T-cell (primary cell): ENCODE data around the gene SPRED1. TPM values are rescaled to one million over a fixed set of nuclear protein-coding genes. Genes with fewer than 3 reads are reported as not detected.

ENCODE experiments used
- ATAC-seq, 4 experiments: fragments of 200-7000 bp in 3 of 4; fragments of 150-1000 bp in 1 of 4; cut with Tn5 transposase; replicated peaks in 1 of 4; 1 replicate in 3 of 4; 2 replicates in 1 of 4; pipeline ENCODE4 v1.10.0; 2021; ENCODE audit warnings: moderate library complexity in 3 of 4, mild to moderate bottlenecking in 2 of 4, moderate number of reproducible peaks in 1 of 4
- CTCF ChIA-PET, 2 donors: fragments of 300-600 bp; sonication (Branson Sonifier 250); formaldehyde crosslinking; loops; one replicate each; lab custom pipeline; 2022; ENCODE audit warnings: antibody characterized with exemption in 2 of 2; lab: Charles Lee
- POLR2A ChIA-PET, 2 donors: fragments of 300-600 bp; sonication (Branson Sonifier 250); formaldehyde crosslinking; loops; one replicate each; lab custom pipeline; 2022; ENCODE audit warnings: antibody characterized with exemption in 2 of 2; lab: Charles Lee
- DNase-seq, 35 experiments: peaks; one replicate each; pipeline versions ENCODE4 v3.0.0 to v3.0.0-alpha.2; 2013 to 2023
- H3K27ac ChIP-seq: one replicate; pipeline ENCODE4 v1.5.1; 2013; ENCODE audit warnings: low read length
- H3K27me3 ChIP-seq, 2 experiments: replicated peaks in 1 of 2; 1 replicate in 1 of 2; 2 replicates in 1 of 2; pipeline versions ENCODE4 v1.6.1 to v1.7.0; 2013; ENCODE audit warnings: low read length in 1 of 2, mixed read lengths in 1 of 2; ENCODE audit not compliant: control insufficient read depth in 2 of 2, insufficient read depth in 2 of 2; ENCODE audit errors: extremely low read depth in 1 of 2
- H3K36me3 ChIP-seq, 2 donors: 1 replicate in 1 of 2; 2 replicates in 1 of 2; pipeline versions ENCODE4 v1.6.1 to v1.7.0; 2013; ENCODE audit warnings: low read length in 1 of 2; ENCODE audit not compliant: control insufficient read depth in 2 of 2, insufficient read depth in 1 of 2; ENCODE audit errors: extremely low read depth in 1 of 2
- H3K4me1 ChIP-seq, 2 experiments: 1 replicate in 1 of 2; 2 replicates in 1 of 2; pipeline versions ENCODE4 v1.6.1 to v1.7.0; 2013; ENCODE audit warnings: low read length in 2 of 2, mixed read lengths in 1 of 2; ENCODE audit not compliant: insufficient read depth in 2 of 2, control insufficient read depth in 1 of 2; ENCODE audit errors: extremely low read depth in 1 of 2
- H3K4me3 ChIP-seq, 2 donors: 1 replicate in 1 of 2; 2 replicates in 1 of 2; pipeline versions ENCODE4 v1.5.1 to v1.7.0; 2013; ENCODE audit warnings: mild to moderate bottlenecking in 2 of 2, low read length in 1 of 2, moderate library complexity in 1 of 2; ENCODE audit not compliant: control insufficient read depth in 1 of 2; ENCODE audit errors: extremely low read depth in 1 of 2
- H3K9me3 ChIP-seq: 2 replicates; pipeline ENCODE4 v1.7.0; 2013
- H3K27ac Mint-ChIP-seq, 2 donors: one replicate each; pipeline ENCODE4 v1.8.0; 2020 to 2021; ENCODE audit warnings: mild to moderate bottlenecking in 2 of 2, mixed read lengths in 2 of 2
- H3K27me3 Mint-ChIP-seq, 2 donors: one replicate each; pipeline ENCODE4 v1.8.0; 2021 to 2022; ENCODE audit warnings: mixed read lengths in 2 of 2
- H3K36me3 Mint-ChIP-seq: one replicate; pipeline ENCODE4 v1.8.0; 2021; ENCODE audit warnings: mixed read lengths
- H3K4me1 Mint-ChIP-seq, 3 donors: one replicate each; pipeline ENCODE4 v1.8.0; 2020 to 2022; ENCODE audit warnings: mixed read lengths in 3 of 3, mild to moderate bottlenecking in 1 of 3
- H3K4me3 Mint-ChIP-seq, 3 donors: one replicate each; pipeline ENCODE4 v1.8.0; 2020 to 2022; ENCODE audit warnings: mild to moderate bottlenecking in 3 of 3, mixed read lengths in 3 of 3, moderate library complexity in 3 of 3
- H3K9me3 Mint-ChIP-seq, 3 donors: one replicate each; pipeline ENCODE4 v1.8.0; 2020 to 2022; ENCODE audit warnings: mixed read lengths in 3 of 3
- WGBS: methylation state at CpG from one replicate; pipeline ENCODE4 v1.1.5; 2013; ENCODE audit warnings: missing lambda C conversion rate; ENCODE audit not compliant: insufficient coverage; 5-methylcytosine and 5-hydroxymethylcytosine counted together
- total RNA-seq, 35 experiments: library from RNA in 6 of 35; stranded (reverse) in 6 of 35; fragments of 120-200 nt in 1 of 35; gene quantifications; one replicate each; pipeline versions ENCODE4 v1.2.1 to v1.2.4 and lab custom pipeline; 2013 to 2026

SPRED1 gene
- total RNA-seq, 5 donors from 2014 or later (not counting 1 experiment from before 2014, with no cell fraction given), result 0.13 to 0.72 (median 0.39) TPM

- ChIA-PET CTCF (no interaction called here), POLR2A (no interaction called here)
- DNase-seq (no peak), ATAC-seq (no peak)
- peaks cover 0 to 12% of the 10 kb centered on the region in 2 experiments for H3K27me3 ChIP-seq
- H3K4me3 Mint-ChIP-seq, result no peak overlapping the region
- no peak overlapping the region for H3K27ac ChIP-seq
- H3K4me3 ChIP-seq, result no peak overlapping the region
- H3K4me1 Mint-ChIP-seq, result no peaks in the 10 kb centered on the region
- WGBS, result no CpG with 5 or more reads among the region's 1 CpG
- H3K36me3 ChIP-seq, result no peaks in the 10 kb centered on the region
- peaks cover 0 to 3% (median 0%) of the 10 kb centered on the region in 3 donors for H3K9me3 Mint-ChIP-seq
- H3K9me3 ChIP-seq, result no peaks in the 10 kb centered on the region
- no peaks in the 10 kb centered on the region for H3K4me1 ChIP-seq
- no peak overlapping the region for H3K27ac Mint-ChIP-seq
- no peaks in the 10 kb centered on the region for H3K36me3 Mint-ChIP-seq
- peaks cover 44 to 54% of the 10 kb centered on the region in 2 donors for H3K27me3 Mint-ChIP-seq
Measured at GRCh38 chr15:38377636-38378035, 125.0 kb downstream of the SPRED1 start.

- no peaks in the 10 kb centered on the region for H3K4me1 Mint-ChIP-seq
- H3K4me3 ChIP-seq, result no peak overlapping the region
- H3K4me3 Mint-ChIP-seq, result no peak overlapping the region
- H3K36me3 ChIP-seq, result no peaks in the 10 kb centered on the region
- ATAC-seq (no peak), DNase-seq (no peak)
- H3K4me1 ChIP-seq, result no peaks in the 10 kb centered on the region
- no peaks in the 10 kb centered on the region for H3K36me3 Mint-ChIP-seq
- no peak overlapping the region for H3K27ac Mint-ChIP-seq
- CTCF ChIA-PET, result no interaction called here
- H3K27ac ChIP-seq, result no peak overlapping the region
- 18% methylated on average over 4 of the region's 10 CpGs for WGBS
- H3K9me3 ChIP-seq, result no peaks in the 10 kb centered on the region
- H3K27me3 Mint-ChIP-seq, result peaks cover 44 to 54% of the 10 kb centered on the region in 2 donors
- POLR2A ChIA-PET, result no interaction called here
- H3K9me3 Mint-ChIP-seq, result no peaks in the 10 kb centered on the region
- peaks cover 0 to 12% of the 10 kb centered on the region in 2 experiments for H3K27me3 ChIP-seq
Measured at GRCh38 chr15:38378161-38378560, 125.5 kb downstream of the SPRED1 start.

- no peak overlapping the region for H3K4me3 Mint-ChIP-seq
- H3K27me3 ChIP-seq, result peaks cover 0 to 3% of the 10 kb centered on the region in 2 experiments
- CTCF ChIA-PET, result interaction anchor here (1.0 to 1.2 kb wide), 2 partner anchors 13 to 166 kb away, joined by 3 to 6 read pairs; no protein-coding TSS in a partner anchor
- no peak overlapping the region for H3K27ac ChIP-seq
- WGBS, result 100% methylated on average over 2 of the region's 3 CpGs
- H3K27me3 Mint-ChIP-seq, result peaks cover 13 to 19% of the 10 kb centered on the region in 2 donors
- ATAC-seq, result peak in 3 of 4 experiments; percentile 48 to 61 (median 50)
- POLR2A ChIA-PET, result no interaction called here
- H3K4me1 Mint-ChIP-seq, result no peaks in the 10 kb centered on the region
- H3K36me3 Mint-ChIP-seq, result no peaks in the 10 kb centered on the region
- H3K9me3 Mint-ChIP-seq, result no peaks in the 10 kb centered on the region
- no peaks in the 10 kb centered on the region for H3K4me1 ChIP-seq
- DNase-seq, result peak in 33 of 35 experiments; percentile 5 to 67 (median 44)
- H3K4me3 ChIP-seq, result no peak overlapping the region
- no peaks in the 10 kb centered on the region for H3K9me3 ChIP-seq
- H3K27ac Mint-ChIP-seq, result no peak overlapping the region
- no peaks in the 10 kb centered on the region for H3K36me3 ChIP-seq
Measured at GRCh38 chr15:38389924-38390542, 137.4 kb downstream of the SPRED1 start.

- no peak overlapping the region for H3K27ac Mint-ChIP-seq
- POLR2A ChIA-PET, result no interaction called here
- no peaks in the 10 kb centered on the region for H3K4me1 Mint-ChIP-seq
- peaks cover 0 to 3% of the 10 kb centered on the region in 2 experiments for H3K27me3 ChIP-seq
- H3K9me3 ChIP-seq, result no peaks in the 10 kb centered on the region
- H3K4me3 Mint-ChIP-seq, result no peak overlapping the region
- H3K4me3 ChIP-seq, result no peak overlapping the region
- CTCF ChIA-PET, result no interaction called here
- H3K4me1 ChIP-seq, result no peaks in the 10 kb centered on the region
- no peaks in the 10 kb centered on the region for H3K36me3 ChIP-seq
- no peaks in the 10 kb centered on the region for H3K9me3 Mint-ChIP-seq
- DNase-seq (no peak), ATAC-seq (no peak)
- WGBS, result no CpG with 5 or more reads among the region's 2 CpGs
- H3K36me3 Mint-ChIP-seq, result no peaks in the 10 kb centered on the region
- no peak overlapping the region for H3K27ac ChIP-seq
- H3K27me3 Mint-ChIP-seq, result peaks cover 18 to 23% of the 10 kb centered on the region in 2 donors
Measured at GRCh38 chr15:38391191-38391590, 138.6 kb downstream of the SPRED1 start.

GRCh38 chr15:38398134-38398533 is 145.5 kb downstream of the SPRED1 start:
- POLR2A ChIA-PET, result no interaction called here
- Histone ChIP-seq H3K36me3 (no peaks in the 10 kb centered on the region), H3K27ac (no peak overlapping the region), H3K4me3 (no peak overlapping the region), H3K27me3 (peaks cover 0 to 7% of the 10 kb centered on the region in 2 experiments), H3K9me3 (no peaks in the 10 kb centered on the region), H3K4me1 (no peaks in the 10 kb centered on the region)
- ATAC-seq (no peak), DNase-seq (no peak)
- Mint-ChIP-seq H3K4me1 (no peaks in the 10 kb centered on the region), H3K27ac (no peak overlapping the region), H3K36me3 (no peaks in the 10 kb centered on the region), H3K27me3 (peaks cover 42 to 55% of the 10 kb centered on the region in 2 donors), H3K4me3 (no peak overlapping the region), H3K9me3 (no peaks in the 10 kb centered on the region)
- no CpG with 5 or more reads among the region's 2 CpGs for WGBS
- CTCF ChIA-PET, result no interaction called here

- no peak for DNase-seq
- H3K27me3 ChIP-seq, result peaks cover 0 to 7% of the 10 kb centered on the region in 2 experiments
- H3K27me3 Mint-ChIP-seq, result peaks cover 31 to 52% of the 10 kb centered on the region in 2 donors
- H3K4me3 Mint-ChIP-seq, result no peak overlapping the region
- no peaks in the 10 kb centered on the region for H3K36me3 Mint-ChIP-seq
- H3K4me1 ChIP-seq, result no peaks in the 10 kb centered on the region
- H3K4me1 Mint-ChIP-seq, result no peaks in the 10 kb centered on the region
- no peak overlapping the region for H3K4me3 ChIP-seq
- no peaks in the 10 kb centered on the region for H3K36me3 ChIP-seq
- H3K27ac ChIP-seq, result no peak overlapping the region
- no peaks in the 10 kb centered on the region for H3K9me3 Mint-ChIP-seq
- H3K27ac Mint-ChIP-seq, result no peak overlapping the region
- ATAC-seq, result no peak
- H3K9me3 ChIP-seq, result no peaks in the 10 kb centered on the region
- CTCF ChIA-PET, result no interaction called here
- POLR2A ChIA-PET, result no interaction called here
- 91% methylated on average over 3 of the region's 6 CpGs for WGBS
Measured at GRCh38 chr15:38401106-38401505, 148.5 kb downstream of the SPRED1 start.
